Neural crest cell (in vitro differentiated cells): Measurements from ENCODE around the gene GRWD1. TPM values are rescaled to one million over a fixed set of nuclear protein-coding genes. Genes with fewer than 3 reads are reported as not detected.

Experiments
- DNase-seq: peaks from one replicate; pipeline ENCODE4 v3.0.0; 2021; ENCODE audit warnings: low read depth, mixed read lengths, low spot score
- H3K27ac Mint-ChIP-seq: one replicate; pipeline ENCODE4 v1.8.0; 2021; ENCODE audit warnings: mild to moderate bottlenecking, mixed read lengths; ENCODE audit not compliant: unreplicated experiment
- H3K27me3 Mint-ChIP-seq: 2 replicates; pipeline ENCODE4 v1.8.0; 2021; ENCODE audit warnings: low read depth, mild to moderate bottlenecking, mixed read lengths
- H3K36me3 Mint-ChIP-seq: 2 replicates; pipeline ENCODE4 v1.8.0; 2021; ENCODE audit warnings: low read depth, mild to moderate bottlenecking, mixed read lengths
- H3K4me1 Mint-ChIP-seq: 2 replicates; pipeline ENCODE4 v1.8.0; 2021; ENCODE audit warnings: mixed read lengths
- H3K4me3 Mint-ChIP-seq: one replicate; pipeline ENCODE4 v1.8.0; 2021; ENCODE audit warnings: mild to moderate bottlenecking, mixed read lengths
- H3K9me3 Mint-ChIP-seq: 2 replicates; pipeline ENCODE4 v1.8.0; 2021; ENCODE audit warnings: mixed read lengths
- total RNA-seq: library from RNA; stranded (reverse); gene quantifications from 2 replicates; pipeline ENCODE4 v1.2.1, GENCODE V29; 2021
- TF ChIP-seq, protein P1 (sequence below): fragments of 200-600 bp; sonication (generic); conservative IDR thresholded peaks from 2 replicates; pipeline ENCODE4 v1.5.0; 2021; ENCODE audit warnings: antibody characterized with exemption, mild to moderate bottlenecking

GRWD1 gene
- total RNA-seq, 1 donor from 2014 or later: 56.1 TPM

GRCh38 chr19:48405850-48406249 lies 39.9 kb upstream of the GRWD1 start:
- no peak for DNase-seq
- H3K27ac Mint-ChIP-seq: no peak overlapping the region
- peaks cover 24% of the 10 kb centered on the region for H3K27me3 Mint-ChIP-seq
- peaks cover 21% of the 10 kb centered on the region for H3K4me1 Mint-ChIP-seq
- no peaks in the 10 kb centered on the region for H3K9me3 Mint-ChIP-seq
- TF ChIP-seq, protein P1, sequence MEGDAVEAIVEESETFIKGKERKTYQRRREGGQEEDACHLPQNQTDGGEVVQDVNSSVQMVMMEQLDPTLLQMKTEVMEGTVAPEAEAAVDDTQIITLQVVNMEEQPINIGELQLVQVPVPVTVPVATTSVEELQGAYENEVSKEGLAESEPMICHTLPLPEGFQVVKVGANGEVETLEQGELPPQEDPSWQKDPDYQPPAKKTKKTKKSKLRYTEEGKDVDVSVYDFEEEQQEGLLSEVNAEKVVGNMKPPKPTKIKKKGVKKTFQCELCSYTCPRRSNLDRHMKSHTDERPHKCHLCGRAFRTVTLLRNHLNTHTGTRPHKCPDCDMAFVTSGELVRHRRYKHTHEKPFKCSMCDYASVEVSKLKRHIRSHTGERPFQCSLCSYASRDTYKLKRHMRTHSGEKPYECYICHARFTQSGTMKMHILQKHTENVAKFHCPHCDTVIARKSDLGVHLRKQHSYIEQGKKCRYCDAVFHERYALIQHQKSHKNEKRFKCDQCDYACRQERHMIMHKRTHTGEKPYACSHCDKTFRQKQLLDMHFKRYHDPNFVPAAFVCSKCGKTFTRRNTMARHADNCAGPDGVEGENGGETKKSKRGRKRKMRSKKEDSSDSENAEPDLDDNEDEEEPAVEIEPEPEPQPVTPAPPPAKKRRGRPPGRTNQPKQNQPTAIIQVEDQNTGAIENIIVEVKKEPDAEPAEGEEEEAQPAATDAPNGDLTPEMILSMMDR: no peak
- H3K4me3 Mint-ChIP-seq: no peak overlapping the region
- H3K36me3 Mint-ChIP-seq: no peaks in the 10 kb centered on the region

DNA sequence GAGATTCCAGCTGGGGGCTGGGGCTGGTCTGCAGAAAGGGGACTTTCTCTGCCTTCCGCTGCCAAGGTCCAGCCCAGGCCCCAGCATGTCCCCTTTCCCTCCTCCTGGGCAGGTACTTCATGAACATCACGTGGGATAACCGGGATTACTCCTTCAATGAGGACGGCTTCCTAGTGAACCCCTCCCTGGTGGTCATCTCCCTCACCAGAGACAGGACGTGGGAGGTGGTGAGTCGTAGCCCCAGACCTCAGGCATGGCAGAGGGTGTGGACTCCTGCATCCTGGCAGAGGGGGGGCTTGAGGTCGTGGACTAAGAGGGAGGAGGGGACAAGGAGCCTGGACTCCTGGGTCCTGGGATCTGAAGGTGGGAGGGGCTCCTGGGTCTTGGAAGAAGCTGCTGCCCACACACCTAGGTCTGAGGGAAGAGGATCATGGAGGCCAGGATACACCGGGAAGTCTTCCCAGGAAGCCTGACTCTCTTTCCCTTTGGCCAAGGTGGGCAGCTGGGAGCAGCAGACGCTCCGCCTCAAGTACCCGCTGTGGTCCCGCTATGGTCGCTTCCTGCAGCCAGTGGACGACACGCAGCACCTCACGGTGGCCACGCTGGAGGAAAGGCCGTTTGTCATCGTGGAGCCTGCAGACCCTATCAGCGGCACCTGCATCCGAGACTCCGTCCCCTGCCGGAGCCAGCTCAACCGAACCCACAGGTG lies 31.8 kb upstream of the GRWD1 start:
- no peak for DNase-seq
- Mint-ChIP-seq H3K27ac (no peak overlapping the region), H3K4me3 (no peak overlapping the region), H3K36me3 (no peaks in the 10 kb centered on the region), H3K27me3 (peaks cover 41% of the 10 kb centered on the region), H3K4me1 (peaks cover 22% of the 10 kb centered on the region), H3K9me3 (no peaks in the 10 kb centered on the region)
- TF ChIP-seq, protein P1: no peak

- peaks cover 41% of the 10 kb centered on the region for H3K27me3 Mint-ChIP-seq
- H3K4me1 Mint-ChIP-seq: peaks cover 25% of the 10 kb centered on the region
- no peak overlapping the region for H3K27ac Mint-ChIP-seq
- TF ChIP-seq, protein P1: no peak
- no peaks in the 10 kb centered on the region for H3K36me3 Mint-ChIP-seq
- no peak overlapping the region for H3K4me3 Mint-ChIP-seq
- H3K9me3 Mint-ChIP-seq: no peaks in the 10 kb centered on the region
- DNase-seq: no peak
Observed at GRCh38 chr19:48415395-48415794, 30.4 kb upstream of the GRWD1 start.

- Mint-ChIP-seq H3K4me1 (peaks cover 25% of the 10 kb centered on the region), H3K27me3 (peaks cover 38% of the 10 kb centered on the region), H3K9me3 (no peaks in the 10 kb centered on the region), H3K36me3 (no peaks in the 10 kb centered on the region), H3K27ac (no peak overlapping the region), H3K4me3 (no peak overlapping the region)
- TF ChIP-seq, protein P1: no peak
- no peak for DNase-seq
Observed at GRCh38 chr19:48415806-48416221, 30.0 kb upstream of the GRWD1 start.

- Mint-ChIP-seq H3K4me3 (peak overlapping the region; percentile 47), H3K9me3 (no peaks in the 10 kb centered on the region), H3K4me1 (peaks cover 25% of the 10 kb centered on the region), H3K36me3 (no peaks in the 10 kb centered on the region), H3K27ac (peak overlapping the region; percentile 87), H3K27me3 (peaks cover 34% of the 10 kb centered on the region)
- TF ChIP-seq, protein P1: no peak
- no peak for DNase-seq
Observed at GRCh38 chr19:48417421-48417820, 28.4 kb upstream of the GRWD1 start.
